Measurements from ENCODE around the gene MAD1L1.

MAD1L1 gene

GRCh38 chr7:2096692-2097387 is 135.9 kb downstream of the MAD1L1 start:
- no peak for TF ChIP-seq EZH2 (IDR thresholded peaks at IDR 0.05)
- no peak for TF ChIP-seq FOXP2 (optimal IDR thresholded peaks at IDR 0.05; ENCODE audit: control extremely low read depth, extremely low read length, insufficient read depth)
- no peak for TF ChIP-seq POLR2AphosphoS5 (IDR thresholded peaks at IDR 0.05; ENCODE audit: borderline replicate concordance, low read depth, low read length)
- no peak overlapping the region for H3K27ac ChIP-seq
- H3K36me3 ChIP-seq (ENCODE audit: insufficient read depth, low read length), result no peaks in the 10 kb centered on the region
- no peak overlapping the region for H3K9ac ChIP-seq (ENCODE audit: insufficient read length)
- no peak for DNase-seq (ENCODE audit: low read depth, low spot score)
- H3K9me3 ChIP-seq (ENCODE audit: low read depth, low read length), result no peaks in the 10 kb centered on the region
- H3K4me3 ChIP-seq, result no peak overlapping the region

GRCh38 chr7:2095436-2095835 is 137.3 kb downstream of the MAD1L1 start:
- Histone ChIP-seq H3K9ac (ENCODE audit: insufficient read length) (no peak overlapping the region), H3K27ac (no peak overlapping the region), H3K36me3 (ENCODE audit: insufficient read depth, low read length) (no peaks in the 10 kb centered on the region), H3K9me3 (ENCODE audit: low read depth, low read length) (no peaks in the 10 kb centered on the region), H3K4me3 (no peak overlapping the region)
- no peak for DNase-seq (ENCODE audit: low read depth, low spot score)
- TF ChIP-seq EZH2 (IDR thresholded peaks at IDR 0.05) (no peak), POLR2AphosphoS5 (IDR thresholded peaks at IDR 0.05; ENCODE audit: borderline replicate concordance, low read depth, low read length) (no peak), FOXP2 (optimal IDR thresholded peaks at IDR 0.05; ENCODE audit: control extremely low read depth, extremely low read length, insufficient read depth) (no peak)

- Histone ChIP-seq H3K36me3 (ENCODE audit: insufficient read depth, low read length) (no peaks in the 10 kb centered on the region), H3K9me3 (ENCODE audit: low read depth, low read length) (no peaks in the 10 kb centered on the region), H3K27ac (no peak overlapping the region), H3K9ac (ENCODE audit: insufficient read length) (no peak overlapping the region), H3K4me3 (no peak overlapping the region)
- TF ChIP-seq POLR2AphosphoS5 (IDR thresholded peaks at IDR 0.05; ENCODE audit: borderline replicate concordance, low read depth, low read length), result no peak
- no peak for TF ChIP-seq EZH2 (IDR thresholded peaks at IDR 0.05)
- TF ChIP-seq FOXP2 (optimal IDR thresholded peaks at IDR 0.05; ENCODE audit: control extremely low read depth, extremely low read length, insufficient read depth), result no peak
- DNase-seq (ENCODE audit: low read depth, low spot score), result no peak
These were observed 138.2 kb downstream of the MAD1L1 start for GRCh38 chr7:2094454-2095045.

- H3K27ac ChIP-seq, result no peak overlapping the region
- H3K9me3 ChIP-seq (ENCODE audit: low read depth, low read length), result no peaks in the 10 kb centered on the region
- H3K36me3 ChIP-seq (ENCODE audit: insufficient read depth, low read length), result no peaks in the 10 kb centered on the region
- TF ChIP-seq EZH2 (IDR thresholded peaks at IDR 0.05), result no peak
- TF ChIP-seq POLR2AphosphoS5 (IDR thresholded peaks at IDR 0.05; ENCODE audit: borderline replicate concordance, low read depth, low read length), result no peak
- no peak for TF ChIP-seq FOXP2 (optimal IDR thresholded peaks at IDR 0.05; ENCODE audit: control extremely low read depth, extremely low read length, insufficient read depth)
- H3K4me3 ChIP-seq, result no peak overlapping the region
- no peak overlapping the region for H3K9ac ChIP-seq (ENCODE audit: insufficient read length)
- DNase-seq (ENCODE audit: low read depth, low spot score), result no peak
These were observed 138.9 kb downstream of the MAD1L1 start for GRCh38 chr7:2093843-2094220.

GRCh38 chr7:2093215-2093842 is 139.4 kb downstream of the MAD1L1 start:
- Histone ChIP-seq H3K36me3 (ENCODE audit: insufficient read depth, low read length) (no peaks in the 10 kb centered on the region), H3K9me3 (ENCODE audit: low read depth, low read length) (no peaks in the 10 kb centered on the region), H3K27ac (peak overlapping the region; percentile 67), H3K4me3 (no peak overlapping the region), H3K9ac (ENCODE audit: insufficient read length) (peak overlapping the region; percentile 19)
- no peak for DNase-seq (ENCODE audit: low read depth, low spot score)
- no peak for TF ChIP-seq FOXP2 (optimal IDR thresholded peaks at IDR 0.05; ENCODE audit: control extremely low read depth, extremely low read length, insufficient read depth)
- TF ChIP-seq EZH2 (IDR thresholded peaks at IDR 0.05), result no peak
- TF ChIP-seq POLR2AphosphoS5 (IDR thresholded peaks at IDR 0.05; ENCODE audit: borderline replicate concordance, low read depth, low read length), result no peak

GRCh38 chr7:2092279-2092678 is 140.5 kb downstream of the MAD1L1 start:
- Histone ChIP-seq H3K36me3 (ENCODE audit: insufficient read depth, low read length) (no peaks in the 10 kb centered on the region), H3K9ac (ENCODE audit: insufficient read length) (no peak overlapping the region), H3K4me3 (no peak overlapping the region), H3K27ac (no peak overlapping the region), H3K9me3 (ENCODE audit: low read depth, low read length) (no peaks in the 10 kb centered on the region)
- no peak for DNase-seq (ENCODE audit: low read depth, low spot score)
- TF ChIP-seq EZH2 (IDR thresholded peaks at IDR 0.05), result no peak
- TF ChIP-seq POLR2AphosphoS5 (IDR thresholded peaks at IDR 0.05; ENCODE audit: borderline replicate concordance, low read depth, low read length), result no peak
- no peak for TF ChIP-seq FOXP2 (optimal IDR thresholded peaks at IDR 0.05; ENCODE audit: control extremely low read depth, extremely low read length, insufficient read depth)

- H3K36me3 ChIP-seq (ENCODE audit: insufficient read depth, low read length), result no peaks in the 10 kb centered on the region
- no peak overlapping the region for H3K4me3 ChIP-seq
- H3K9me3 ChIP-seq (ENCODE audit: low read depth, low read length), result no peaks in the 10 kb centered on the region
- no peak for TF ChIP-seq EZH2 (IDR thresholded peaks at IDR 0.05)
- TF ChIP-seq FOXP2 (optimal IDR thresholded peaks at IDR 0.05; ENCODE audit: control extremely low read depth, extremely low read length, insufficient read depth), result no peak
- no peak for TF ChIP-seq POLR2AphosphoS5 (IDR thresholded peaks at IDR 0.05; ENCODE audit: borderline replicate concordance, low read depth, low read length)
- no peak overlapping the region for H3K9ac ChIP-seq (ENCODE audit: insufficient read length)
- H3K27ac ChIP-seq, result no peak overlapping the region
- no peak for DNase-seq (ENCODE audit: low read depth, low spot score)
These were observed 141.9 kb downstream of the MAD1L1 start for GRCh38 chr7:2090526-2091520.
